Activated T-cell treated with anti-CD3 and anti-CD28 coated beads, Interleukin-2, amount 50 U/mL, for 24 hours (primary cell): ENCODE measurements around the gene BTG4.

Experiments
- DNase-seq: peaks from one replicate; pipeline ENCODE4 v3.0.0-alpha.2; 2020
- H3K27ac Mint-ChIP-seq: 2 replicates; pipeline ENCODE4 v1.8.0; 2020; ENCODE audit warnings: mild to moderate bottlenecking, mixed read lengths
- H3K27me3 Mint-ChIP-seq: 2 replicates; pipeline ENCODE4 v1.8.0; 2020; ENCODE audit warnings: mixed read lengths
- H3K36me3 Mint-ChIP-seq: 2 replicates; pipeline ENCODE4 v1.8.0; 2020; ENCODE audit warnings: low read depth, mixed read lengths
- H3K4me1 Mint-ChIP-seq: 2 replicates; pipeline ENCODE4 v1.8.0; 2020; ENCODE audit warnings: low read depth, mixed read lengths
- H3K4me3 Mint-ChIP-seq: 2 replicates; pipeline ENCODE4 v1.8.0; 2020; ENCODE audit warnings: mild to moderate bottlenecking, moderate library complexity, mixed read lengths
- H3K9me3 Mint-ChIP-seq: 2 replicates; pipeline ENCODE4 v1.8.0; 2020; ENCODE audit warnings: mixed read lengths

The BTG4 gene

GRCh38 chr11:111494040-111494439, 18.1 kb downstream of the BTG4 start:
- Mint-ChIP-seq H3K4me1 (no peaks in the 10 kb centered on the region), H3K36me3 (no peaks in the 10 kb centered on the region), H3K27ac (no peak overlapping the region), H3K9me3 (peaks cover 2% of the 10 kb centered on the region), H3K27me3 (peaks cover 28% of the 10 kb centered on the region), H3K4me3 (no peak overlapping the region)
- no peak for DNase-seq

- Mint-ChIP-seq H3K27me3 (peaks cover 33% of the 10 kb centered on the region), H3K9me3 (peaks cover 8% of the 10 kb centered on the region), H3K4me1 (no peaks in the 10 kb centered on the region), H3K4me3 (no peak overlapping the region), H3K27ac (no peak overlapping the region), H3K36me3 (no peaks in the 10 kb centered on the region)
- no peak for DNase-seq
Observed at GRCh38 chr11:111490496-111490895, 21.7 kb downstream of the BTG4 start.

GRCh38 chr11:111483431-111483830, 28.8 kb downstream of the BTG4 start:
- no peak for DNase-seq
- H3K4me3 Mint-ChIP-seq = no peak overlapping the region
- no peak overlapping the region for H3K27ac Mint-ChIP-seq
- H3K36me3 Mint-ChIP-seq = no peaks in the 10 kb centered on the region
- H3K27me3 Mint-ChIP-seq = peaks cover 35% of the 10 kb centered on the region
- H3K9me3 Mint-ChIP-seq = peaks cover 26% of the 10 kb centered on the region
- no peaks in the 10 kb centered on the region for H3K4me1 Mint-ChIP-seq

DNA sequence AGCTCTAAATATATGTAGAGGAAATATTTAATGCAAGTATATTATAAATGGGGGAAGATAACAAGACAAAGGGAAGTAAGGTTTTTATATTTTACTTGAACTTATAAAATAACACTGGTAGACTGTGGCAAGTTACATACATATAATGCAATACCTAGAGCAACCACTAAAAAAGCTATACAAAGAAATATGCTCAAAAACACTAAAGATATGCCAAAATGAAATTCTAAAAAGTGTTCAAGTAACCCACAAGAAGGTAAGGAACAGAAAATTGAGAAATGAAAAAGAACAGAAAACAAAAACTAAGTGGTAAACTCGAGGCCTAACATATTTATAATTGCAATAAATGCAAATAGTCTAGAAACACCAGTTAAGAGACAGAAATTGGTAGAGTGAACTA, 32.5 kb downstream of the BTG4 start:
- Mint-ChIP-seq H3K27ac (no peak overlapping the region), H3K9me3 (peaks cover 19% of the 10 kb centered on the region), H3K4me1 (no peaks in the 10 kb centered on the region), H3K4me3 (no peak overlapping the region), H3K36me3 (no peaks in the 10 kb centered on the region), H3K27me3 (peaks cover 38% of the 10 kb centered on the region)
- no peak for DNase-seq

DNA sequence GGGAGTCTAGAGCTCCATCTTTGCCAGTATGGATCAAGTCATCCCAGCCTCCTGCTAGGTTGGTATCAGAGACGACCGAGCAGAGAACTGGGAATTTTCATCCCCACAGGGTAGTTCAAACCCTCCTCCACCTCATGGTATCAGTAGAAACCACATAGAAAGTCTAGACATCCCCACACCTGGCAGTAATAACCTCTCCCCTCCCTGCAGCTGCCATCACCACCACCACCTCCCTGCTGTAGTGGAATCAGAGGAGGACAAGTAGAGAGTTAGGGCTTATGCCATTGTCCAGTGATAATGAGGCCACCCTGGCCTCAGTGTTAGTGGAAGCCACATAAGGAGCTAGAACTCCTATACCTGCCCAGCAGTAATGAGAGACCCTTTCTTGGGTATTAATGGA, 34.3 kb downstream of the BTG4 start:
- H3K4me3 Mint-ChIP-seq = no peak overlapping the region

GRCh38 chr11:111476956-111477355, 35.2 kb downstream of the BTG4 start:
- no peaks in the 10 kb centered on the region for H3K9me3 Mint-ChIP-seq
- H3K27ac Mint-ChIP-seq = no peak overlapping the region
- DNase-seq = no peak
- H3K27me3 Mint-ChIP-seq = peaks cover 35% of the 10 kb centered on the region
- no peaks in the 10 kb centered on the region for H3K36me3 Mint-ChIP-seq
- H3K4me1 Mint-ChIP-seq = no peaks in the 10 kb centered on the region
- H3K4me3 Mint-ChIP-seq = no peak overlapping the region

More for the DNA sequence above, 34.3 kb downstream of the BTG4 start:
- Mint-ChIP-seq H3K4me1 (no peaks in the 10 kb centered on the region), H3K36me3 (no peaks in the 10 kb centered on the region), H3K27me3 (peaks cover 37% of the 10 kb centered on the region), H3K9me3 (peaks cover 8% of the 10 kb centered on the region), H3K27ac (no peak overlapping the region)
- DNase-seq = no peak

DNA sequence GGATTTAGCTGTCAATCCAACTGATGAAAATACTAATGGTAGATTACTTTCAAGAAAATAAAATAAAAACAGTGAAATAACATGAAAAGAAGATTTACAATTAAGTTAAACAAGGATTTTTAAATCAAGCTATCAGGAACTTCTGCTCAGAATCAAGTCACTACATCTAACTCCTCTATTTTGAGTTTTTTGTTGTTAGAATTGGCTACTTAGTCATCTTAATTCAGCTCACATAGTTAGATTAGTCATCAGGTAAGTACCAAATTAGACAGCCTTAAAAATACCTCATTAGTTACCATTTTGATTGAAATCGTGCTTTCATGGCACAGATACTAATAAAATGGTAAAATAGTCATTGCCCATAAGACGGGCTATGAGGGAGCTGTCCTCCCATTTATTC, 35.8 kb downstream of the BTG4 start:
- Mint-ChIP-seq H3K27ac (no peak overlapping the region), H3K36me3 (no peaks in the 10 kb centered on the region), H3K4me3 (no peak overlapping the region), H3K4me1 (no peaks in the 10 kb centered on the region), H3K9me3 (no peaks in the 10 kb centered on the region), H3K27me3 (peaks cover 35% of the 10 kb centered on the region)
- DNase-seq = no peak

GRCh38 chr11:111474432-111474831, 37.8 kb downstream of the BTG4 start:
- Mint-ChIP-seq H3K9me3 (no peaks in the 10 kb centered on the region), H3K4me3 (no peak overlapping the region), H3K36me3 (no peaks in the 10 kb centered on the region), H3K27me3 (peaks cover 32% of the 10 kb centered on the region), H3K27ac (no peak overlapping the region), H3K4me1 (no peaks in the 10 kb centered on the region)
- no peak for DNase-seq

DNA sequence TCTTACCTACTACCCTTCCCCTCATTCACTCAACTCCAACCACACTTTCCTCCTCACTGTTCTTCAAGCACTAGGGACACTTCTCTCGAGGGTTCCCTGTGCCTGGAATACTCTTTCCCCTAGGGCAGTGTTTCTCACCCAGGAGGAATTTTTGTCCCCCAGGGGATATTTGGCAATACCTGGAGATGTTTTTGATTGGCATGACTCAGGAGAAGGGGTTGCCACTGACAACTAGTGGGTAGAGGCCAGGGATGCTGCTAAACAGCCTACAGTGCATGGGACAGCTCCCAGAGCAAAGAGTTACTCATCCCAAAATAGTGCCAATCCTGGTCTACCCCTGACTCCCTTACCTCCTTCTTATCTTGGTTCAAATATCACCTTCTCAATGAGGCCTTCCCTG, 40.0 kb downstream of the BTG4 start:
- H3K4me1 Mint-ChIP-seq = no peaks in the 10 kb centered on the region
- peaks cover 20% of the 10 kb centered on the region for H3K27me3 Mint-ChIP-seq
- H3K36me3 Mint-ChIP-seq = no peaks in the 10 kb centered on the region
- no peak overlapping the region for H3K27ac Mint-ChIP-seq
- no peak for DNase-seq
- no peaks in the 10 kb centered on the region for H3K9me3 Mint-ChIP-seq
- H3K4me3 Mint-ChIP-seq = no peak overlapping the region

DNA sequence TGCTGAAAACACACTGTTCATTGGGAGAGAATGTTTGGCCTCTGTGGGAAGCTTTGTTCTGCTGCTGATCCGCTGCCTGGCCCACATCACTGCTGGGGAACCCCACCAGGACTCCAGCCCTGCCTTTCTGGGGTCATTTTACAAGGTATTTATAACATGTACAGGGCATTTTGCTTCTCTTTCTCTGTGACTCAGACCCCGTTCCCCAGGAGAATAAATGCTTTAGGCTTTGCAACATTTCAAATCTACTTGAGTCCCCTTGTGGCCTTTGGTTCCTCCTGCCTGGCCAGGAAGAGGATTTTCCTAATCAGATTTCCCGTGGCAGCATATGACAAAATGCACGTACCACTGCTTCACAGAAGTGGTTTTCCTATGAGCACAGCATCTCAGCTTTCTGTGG, 43.0 kb downstream of the BTG4 start:
- H3K27me3 Mint-ChIP-seq = peaks cover 5% of the 10 kb centered on the region
- no peak overlapping the region for H3K4me3 Mint-ChIP-seq
- no peaks in the 10 kb centered on the region for H3K4me1 Mint-ChIP-seq
- H3K36me3 Mint-ChIP-seq = no peaks in the 10 kb centered on the region
- no peaks in the 10 kb centered on the region for H3K9me3 Mint-ChIP-seq
- H3K27ac Mint-ChIP-seq = no peak overlapping the region
- DNase-seq = no peak

- Mint-ChIP-seq H3K27me3 (peaks cover 7% of the 10 kb centered on the region), H3K27ac (no peak overlapping the region), H3K4me1 (no peaks in the 10 kb centered on the region), H3K9me3 (no peaks in the 10 kb centered on the region), H3K4me3 (no peak overlapping the region), H3K36me3 (no peaks in the 10 kb centered on the region)
- no peak for DNase-seq
Observed at GRCh38 chr11:111466615-111467014, 45.6 kb downstream of the BTG4 start.

DNA sequence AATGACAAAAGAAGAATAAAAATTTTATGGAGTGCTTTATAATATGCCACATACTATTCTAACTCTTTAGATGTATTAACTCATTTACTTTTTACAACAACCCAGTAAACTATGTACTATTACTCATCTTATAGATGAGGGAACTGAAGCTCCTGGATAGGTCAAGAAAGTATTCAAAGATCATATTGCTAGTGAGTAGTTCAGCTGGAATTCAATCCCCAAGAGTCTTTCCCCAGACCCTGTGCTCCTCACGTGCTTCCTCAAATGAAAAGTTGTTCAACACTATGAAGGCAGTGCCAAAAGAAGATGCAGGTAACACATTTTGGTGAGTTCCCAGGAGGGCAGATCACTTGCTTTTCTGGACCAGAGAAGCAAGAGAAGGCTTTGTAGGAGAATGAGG, 46.8 kb downstream of the BTG4 start:
- Mint-ChIP-seq H3K4me3 (no peak overlapping the region), H3K27ac (no peak overlapping the region), H3K27me3 (peaks cover 14% of the 10 kb centered on the region), H3K4me1 (no peaks in the 10 kb centered on the region), H3K36me3 (no peaks in the 10 kb centered on the region), H3K9me3 (no peaks in the 10 kb centered on the region)
- DNase-seq = no peak

DNA sequence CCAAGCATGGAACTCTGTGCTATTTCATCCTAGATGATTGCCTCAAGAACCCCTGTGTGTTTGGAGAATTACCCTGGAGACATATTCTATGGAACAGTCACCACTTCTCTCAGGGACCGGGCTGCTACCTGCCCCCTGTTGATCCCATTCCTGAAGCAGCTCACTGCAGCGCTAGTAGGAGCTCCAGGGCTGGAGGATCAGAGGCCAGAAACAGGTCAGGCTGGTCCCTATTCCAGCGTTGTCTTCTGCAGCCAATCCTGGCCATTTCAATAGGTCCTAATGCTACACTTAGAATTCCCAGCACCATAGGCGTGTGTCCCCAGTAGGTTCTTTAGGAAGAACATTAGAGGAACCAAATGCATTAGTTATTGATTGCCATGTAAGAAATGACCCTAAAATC, 48.9 kb downstream of the BTG4 start:
- Mint-ChIP-seq H3K4me3 (no peak overlapping the region), H3K27me3 (peaks cover 24% of the 10 kb centered on the region), H3K36me3 (no peaks in the 10 kb centered on the region)

DNA sequence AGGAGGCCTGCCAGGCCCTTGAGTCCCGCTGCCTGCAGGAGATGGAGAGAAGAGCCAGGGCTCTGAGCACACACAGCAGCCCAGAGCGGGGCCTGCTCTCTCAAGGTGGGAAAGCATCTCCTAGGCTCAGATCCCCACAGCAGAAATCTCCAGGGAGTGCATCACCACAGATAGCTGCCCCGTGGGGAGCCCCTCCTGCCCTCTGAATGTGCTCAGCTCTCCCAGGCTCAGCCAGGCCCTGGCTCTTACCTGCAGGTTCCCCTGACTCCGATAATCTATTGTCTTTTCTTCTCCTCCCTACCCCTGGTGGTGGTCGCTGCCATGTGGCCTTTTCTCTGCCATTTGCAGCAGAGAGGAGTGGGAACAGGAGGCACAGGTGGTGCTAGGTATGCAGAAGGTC, 49.9 kb downstream of the BTG4 start:
- Mint-ChIP-seq H3K4me1 (no peaks in the 10 kb centered on the region), H3K36me3 (no peaks in the 10 kb centered on the region), H3K4me3 (no peak overlapping the region), H3K27me3 (peaks cover 25% of the 10 kb centered on the region), H3K27ac (no peak overlapping the region), H3K9me3 (no peaks in the 10 kb centered on the region)
- DNase-seq = no peak

More for the DNA sequence above, 48.9 kb downstream of the BTG4 start:
- Mint-ChIP-seq H3K9me3 (no peaks in the 10 kb centered on the region), H3K4me1 (no peaks in the 10 kb centered on the region), H3K27ac (no peak overlapping the region)
- DNase-seq = no peak

- Mint-ChIP-seq H3K27ac (no peak overlapping the region), H3K36me3 (no peaks in the 10 kb centered on the region), H3K4me3 (no peak overlapping the region), H3K27me3 (peaks cover 27% of the 10 kb centered on the region), H3K4me1 (no peaks in the 10 kb centered on the region), H3K9me3 (no peaks in the 10 kb centered on the region)
- no peak for DNase-seq
Observed at GRCh38 chr11:111461460-111462235, 50.5 kb downstream of the BTG4 start.

- H3K9me3 Mint-ChIP-seq = no peaks in the 10 kb centered on the region
- H3K4me3 Mint-ChIP-seq = no peak overlapping the region
- DNase-seq = no peak
- H3K27me3 Mint-ChIP-seq = peaks cover 27% of the 10 kb centered on the region
- no peak overlapping the region for H3K27ac Mint-ChIP-seq
- H3K4me1 Mint-ChIP-seq = no peaks in the 10 kb centered on the region
- no peaks in the 10 kb centered on the region for H3K36me3 Mint-ChIP-seq
Observed at GRCh38 chr11:111460856-111461255, 51.3 kb downstream of the BTG4 start.
